Brain microvascular endothelial cell (primary cell): ENCODE data around the gene PLSCR3.

ENCODE experiments used
- DNase-seq: peaks from one replicate; pipeline ENCODE4 v3.0.0-alpha.2; 2020
- H3K27ac ChIP-seq: fragments of 250-450 bp; sonication (Bioruptor Pico); 2 replicates; pipeline ENCODE4 v1.5.1; 2020; ENCODE audit warnings: mild to moderate bottlenecking, moderate library complexity
- H3K27me3 ChIP-seq: fragments of 250-450 bp; sonication (Bioruptor Pico); replicated peaks from 2 replicates; pipeline ENCODE4 v1.5.1; 2020; ENCODE audit warnings: mild to moderate bottlenecking
- H3K36me3 ChIP-seq: fragments of 250-450 bp; sonication (Bioruptor Pico); replicated peaks from 2 replicates; pipeline ENCODE4 v1.5.1; 2020; ENCODE audit warnings: mild to moderate bottlenecking
- H3K4me3 ChIP-seq: 2 replicates; pipeline ENCODE4 v1.5.1; 2011; ENCODE audit warnings: low read depth, mild to moderate bottlenecking, control low read depth, low read length, moderate library complexity
- in situ Hi-C: cut with HindIII; loops from 2 replicates; pipeline ENCODE4 v1.10.0; 2017; ENCODE audit warnings: low sequenced_read_pairs, low pct_ligation_motif_present
- TF ChIP-seq, protein P1 (sequence below): IDR thresholded peaks from 2 replicates; pipeline ENCODE4 v1.5.1; 2011; ENCODE audit warnings: low read depth, mild to moderate bottlenecking, moderate library complexity, low read length, control low read depth, inconsistent platforms; ENCODE audit errors: missing control alignments

Gene PLSCR3

DNA sequence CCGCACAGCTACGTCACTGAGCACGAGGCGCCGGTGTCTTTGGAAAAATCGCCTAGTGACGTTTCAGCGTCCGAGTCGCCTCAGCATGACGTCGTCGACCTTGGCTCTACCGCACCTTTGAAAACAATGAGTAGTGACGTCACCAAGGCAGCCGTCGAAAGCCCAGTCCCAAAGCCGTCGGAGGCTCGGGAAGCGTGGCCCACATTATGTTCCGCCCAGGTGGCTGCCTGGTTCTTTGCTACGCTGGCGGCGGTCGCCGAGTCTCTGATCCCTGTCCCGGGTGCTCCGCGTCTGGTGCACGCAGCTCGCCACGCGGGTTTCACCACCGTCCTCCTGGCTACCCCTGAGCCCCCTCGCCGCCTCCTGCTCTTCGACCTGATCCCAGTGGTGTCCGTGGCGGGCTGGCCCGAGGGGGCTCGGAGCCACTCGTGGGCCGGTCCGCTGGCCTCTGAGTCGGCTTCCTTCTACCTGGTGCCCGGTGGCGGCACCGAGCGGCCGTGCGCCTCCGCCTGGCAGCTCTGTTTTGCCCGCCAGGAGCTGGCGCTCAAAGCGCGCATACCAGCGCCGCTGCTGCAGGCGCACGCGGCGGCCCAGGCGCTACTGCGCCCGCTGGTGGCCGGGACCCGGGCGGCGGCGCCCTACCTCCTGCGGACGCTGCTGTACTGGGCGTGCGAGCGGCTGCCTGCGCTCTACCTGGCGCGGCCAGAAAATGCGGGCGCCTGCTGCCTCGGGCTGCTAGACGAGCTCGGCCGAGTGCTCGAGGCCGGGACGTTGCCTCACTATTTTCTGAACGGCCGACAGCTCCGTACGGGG, 42.4 kb upstream of the PLSCR3 start:
- in situ Hi-C loops: no loop called here
- H3K27me3 ChIP-seq: peaks cover 23% of the 10 kb centered on the region
- H3K4me3 ChIP-seq: peak overlapping the region; percentile 39
- DNase-seq: no peak
- no peaks in the 10 kb centered on the region for H3K36me3 ChIP-seq
- no peak overlapping the region for H3K27ac ChIP-seq
- TF ChIP-seq, protein P1, sequence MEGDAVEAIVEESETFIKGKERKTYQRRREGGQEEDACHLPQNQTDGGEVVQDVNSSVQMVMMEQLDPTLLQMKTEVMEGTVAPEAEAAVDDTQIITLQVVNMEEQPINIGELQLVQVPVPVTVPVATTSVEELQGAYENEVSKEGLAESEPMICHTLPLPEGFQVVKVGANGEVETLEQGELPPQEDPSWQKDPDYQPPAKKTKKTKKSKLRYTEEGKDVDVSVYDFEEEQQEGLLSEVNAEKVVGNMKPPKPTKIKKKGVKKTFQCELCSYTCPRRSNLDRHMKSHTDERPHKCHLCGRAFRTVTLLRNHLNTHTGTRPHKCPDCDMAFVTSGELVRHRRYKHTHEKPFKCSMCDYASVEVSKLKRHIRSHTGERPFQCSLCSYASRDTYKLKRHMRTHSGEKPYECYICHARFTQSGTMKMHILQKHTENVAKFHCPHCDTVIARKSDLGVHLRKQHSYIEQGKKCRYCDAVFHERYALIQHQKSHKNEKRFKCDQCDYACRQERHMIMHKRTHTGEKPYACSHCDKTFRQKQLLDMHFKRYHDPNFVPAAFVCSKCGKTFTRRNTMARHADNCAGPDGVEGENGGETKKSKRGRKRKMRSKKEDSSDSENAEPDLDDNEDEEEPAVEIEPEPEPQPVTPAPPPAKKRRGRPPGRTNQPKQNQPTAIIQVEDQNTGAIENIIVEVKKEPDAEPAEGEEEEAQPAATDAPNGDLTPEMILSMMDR: peak; percentile 44

DNA sequence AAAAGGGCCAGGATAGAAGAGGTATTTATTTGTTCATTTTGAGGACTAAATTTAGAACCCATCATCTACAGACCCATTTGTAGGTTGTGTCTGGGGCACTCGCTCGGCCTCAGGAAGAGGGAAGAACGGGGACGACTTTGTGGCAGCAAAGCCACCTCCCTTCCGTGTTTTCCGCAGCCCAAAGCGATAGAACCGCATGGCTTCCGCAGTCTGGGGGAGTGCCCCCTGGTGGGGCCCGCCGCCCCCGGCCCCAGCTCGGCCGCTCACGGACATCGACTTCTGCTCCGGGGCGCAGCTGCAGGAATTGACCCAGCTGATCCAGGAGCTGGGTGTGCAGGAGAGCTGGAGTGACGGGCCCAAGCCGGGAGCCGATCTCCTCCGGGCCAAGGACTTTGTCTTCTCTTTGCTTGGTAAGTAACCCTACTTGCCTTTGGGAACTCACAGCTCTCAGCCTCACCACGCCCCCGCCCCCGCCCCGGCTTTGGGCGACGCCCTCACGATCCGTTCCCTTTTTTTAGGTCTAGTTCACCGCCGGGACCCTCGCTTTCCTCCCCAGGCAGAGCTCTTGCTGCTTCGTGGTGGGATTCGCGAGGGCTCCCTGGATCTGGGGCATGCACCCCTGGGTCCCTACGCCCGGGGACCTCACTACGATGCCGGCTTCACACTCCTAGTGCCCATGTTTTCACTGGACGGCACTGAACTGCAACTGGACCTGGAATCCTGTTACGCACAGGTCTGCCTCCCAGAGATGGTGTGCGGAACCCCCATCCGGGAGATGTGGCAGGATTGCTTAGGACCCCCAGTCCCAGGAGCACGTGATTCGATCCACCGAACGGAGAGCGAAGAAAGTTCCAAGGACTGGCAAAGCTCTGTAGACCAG, 41.6 kb upstream of the PLSCR3 start:
- in situ Hi-C loops: no loop called here
- Histone ChIP-seq H3K4me3 (peak overlapping the region; percentile 58), H3K27ac (no peak overlapping the region), H3K36me3 (no peaks in the 10 kb centered on the region), H3K27me3 (peaks cover 23% of the 10 kb centered on the region)
- TF ChIP-seq, protein P1: peak; percentile 22
- DNase-seq: no peak

DNA sequence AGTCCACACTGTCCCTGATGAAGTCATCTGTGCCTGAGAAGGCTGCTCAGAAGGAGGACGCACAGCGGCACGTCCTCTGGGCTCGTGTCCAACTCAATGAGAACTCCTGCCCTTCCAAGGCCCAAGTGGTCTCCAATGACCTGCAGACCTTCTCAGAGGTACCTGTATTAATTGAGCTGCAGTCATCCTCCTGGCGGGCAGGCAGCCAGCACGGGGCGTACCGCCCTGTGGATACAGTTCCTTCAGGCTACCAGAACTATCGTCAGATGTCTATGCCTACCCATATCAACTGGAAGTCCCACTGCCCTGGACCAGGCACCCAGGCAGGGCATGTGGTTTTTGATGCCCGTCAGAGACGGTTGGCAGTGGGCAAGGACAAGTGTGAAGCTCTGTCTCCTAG, 38.0 kb upstream of the PLSCR3 start:
- in situ Hi-C loops: no loop called here
- Histone ChIP-seq H3K27me3 (no peaks in the 10 kb centered on the region), H3K36me3 (no peaks in the 10 kb centered on the region), H3K27ac (no peak overlapping the region), H3K4me3 (no peak overlapping the region)
- no peak for DNase-seq
- TF ChIP-seq, protein P1: no peak

DNA sequence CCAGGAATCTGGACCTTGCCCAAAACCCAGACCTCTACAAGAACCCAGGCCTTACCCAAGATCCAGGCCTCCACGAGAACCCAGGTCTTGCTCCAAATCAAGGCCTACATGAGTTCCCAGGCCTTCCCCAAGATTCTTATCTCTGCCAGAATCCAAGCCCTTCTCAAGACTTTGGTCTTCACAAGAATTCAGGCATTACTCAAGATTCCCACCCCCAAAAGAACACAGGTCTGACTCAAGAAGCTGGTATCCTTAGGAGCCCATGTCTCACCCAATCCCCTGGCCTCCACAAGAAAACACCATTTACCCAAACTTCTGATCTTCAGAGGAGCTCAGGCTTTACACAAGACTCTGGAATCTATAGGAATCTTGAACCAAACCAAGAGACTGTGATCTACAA, 36.9 kb upstream of the PLSCR3 start:
- Histone ChIP-seq H3K27me3 (no peaks in the 10 kb centered on the region), H3K4me3 (no peak overlapping the region), H3K27ac (no peak overlapping the region), H3K36me3 (no peaks in the 10 kb centered on the region)
- TF ChIP-seq, protein P1: no peak
- DNase-seq: no peak
- in situ Hi-C loops: no loop called here

DNA sequence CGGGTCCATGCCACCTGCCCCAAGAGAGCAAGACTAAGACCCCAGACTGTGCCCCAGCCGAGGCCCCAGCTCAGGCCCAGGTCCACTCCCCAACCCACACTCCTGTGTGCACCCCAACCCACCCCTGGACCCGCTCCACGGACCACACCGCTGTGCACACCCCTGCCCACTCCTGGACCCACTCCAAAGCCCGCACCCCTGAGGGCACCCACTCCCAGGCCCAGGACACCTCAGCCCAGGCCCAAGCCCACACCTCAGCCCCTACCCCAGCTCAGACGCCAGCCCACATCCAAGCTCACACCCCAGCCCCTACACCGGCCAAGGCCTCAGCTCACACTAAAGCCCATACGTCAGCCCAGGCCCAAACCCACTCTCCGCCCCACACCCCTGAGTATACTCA, 35.4 kb upstream of the PLSCR3 start:
- H3K36me3 ChIP-seq: no peaks in the 10 kb centered on the region
- no peak overlapping the region for H3K4me3 ChIP-seq
- no peaks in the 10 kb centered on the region for H3K27me3 ChIP-seq
- no peak overlapping the region for H3K27ac ChIP-seq
- in situ Hi-C loops: no loop called here
- no peak for DNase-seq
- TF ChIP-seq, protein P1: no peak
